T-helper 17 cell (primary cell): ENCODE results near the gene SPRED1. TPM values are rescaled to one million over a fixed set of nuclear protein-coding genes. Genes with fewer than 3 reads are reported as not detected.

ENCODE experiments used
- ATAC-seq: fragments of 150-1000 bp; cut with Tn5 transposase; 2 replicates; pipeline ENCODE4 v1.10.0; 2021; ENCODE audit warnings: mild to moderate bottlenecking, moderate library complexity
- DNase-seq, 3 donors: peaks; one replicate each; pipeline versions ENCODE4 v3.0.0 to v3.0.0-alpha.2; 2020 to 2021
- H3K9me3 ChIP-seq: one replicate; pipeline ENCODE4 v1.7.0; 2013; ENCODE audit warnings: low read length, mild to moderate bottlenecking; ENCODE audit not compliant: control insufficient read depth, poor library complexity, severe bottlenecking
- H3K27ac Mint-ChIP-seq: one replicate; pipeline ENCODE4 v1.8.0; 2022; ENCODE audit warnings: mild to moderate bottlenecking, moderate library complexity, mixed read lengths
- H3K27me3 Mint-ChIP-seq: one replicate; pipeline ENCODE4 v1.8.0; 2022; ENCODE audit warnings: mixed read lengths
- H3K36me3 Mint-ChIP-seq: one replicate; pipeline ENCODE4 v1.8.0; 2022; ENCODE audit warnings: low read depth, mixed read lengths
- H3K4me1 Mint-ChIP-seq: one replicate; pipeline ENCODE4 v1.8.0; 2022; ENCODE audit warnings: mild to moderate bottlenecking, mixed read lengths
- H3K4me3 Mint-ChIP-seq: one replicate; pipeline ENCODE4 v1.8.0; 2022; ENCODE audit warnings: mild to moderate bottlenecking, moderate library complexity, mixed read lengths
- total RNA-seq, 4 donors: library from RNA in 2 of 4; stranded (reverse) in 2 of 4; gene quantifications; one replicate each; pipeline ENCODE4 v1.2.3 and lab custom pipeline; 2022 to 2026

SPRED1 gene
- total RNA-seq, 2 donors from 2014 or later: 0.10 to 0.12 TPM

DNA sequence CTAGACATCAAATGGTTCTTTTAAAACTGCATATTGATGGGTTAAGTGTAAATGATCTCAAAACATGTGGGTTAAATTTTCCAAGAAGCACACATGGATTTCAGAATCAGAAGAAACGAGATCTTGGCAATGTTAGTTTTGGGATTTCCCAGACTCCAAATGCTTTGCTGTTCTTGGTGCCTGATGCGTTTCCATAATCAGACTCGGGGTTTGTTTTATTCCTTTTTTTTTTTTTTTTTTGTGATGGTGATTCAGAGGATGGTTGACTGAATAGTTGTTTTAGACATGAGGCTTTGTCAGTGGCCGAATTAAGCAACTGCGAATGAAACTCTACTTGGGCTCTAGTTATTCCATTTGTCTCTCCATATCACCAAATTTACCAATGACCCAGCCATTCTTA is 149.1 kb downstream of the SPRED1 start:
- no peaks in the 10 kb centered on the region for H3K9me3 ChIP-seq
- DNase-seq (no peak), ATAC-seq (no peak)
- peaks cover 62% of the 10 kb centered on the region for H3K27me3 Mint-ChIP-seq
- no peak overlapping the region for H3K4me3 Mint-ChIP-seq
- H3K27ac Mint-ChIP-seq: no peak overlapping the region
- H3K4me1 Mint-ChIP-seq: no peaks in the 10 kb centered on the region
- H3K36me3 Mint-ChIP-seq: no peaks in the 10 kb centered on the region

DNA sequence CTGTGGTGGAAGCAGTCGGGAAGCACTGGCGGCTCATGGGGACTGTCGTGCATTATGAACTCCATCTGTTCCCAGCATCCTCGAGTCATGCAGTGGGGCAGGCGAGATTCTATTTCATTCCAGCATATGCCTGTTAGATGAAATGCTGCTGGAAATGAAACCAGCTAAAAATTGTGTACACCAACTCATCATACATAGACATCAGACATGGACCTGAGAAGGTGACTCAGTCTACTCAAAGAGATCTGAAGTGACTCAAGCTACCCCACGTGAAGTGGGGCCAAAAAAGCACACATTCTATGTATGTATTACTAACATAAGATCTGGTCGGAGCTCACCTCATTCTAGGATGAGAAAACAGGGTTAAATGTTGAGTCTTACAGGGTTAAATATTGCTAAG is 153.8 kb downstream of the SPRED1 start:
- H3K27ac Mint-ChIP-seq: no peak overlapping the region
- no peak overlapping the region for H3K4me3 Mint-ChIP-seq
- no peak for DNase-seq
- peaks cover 41% of the 10 kb centered on the region for H3K27me3 Mint-ChIP-seq
- H3K36me3 Mint-ChIP-seq: no peaks in the 10 kb centered on the region
- H3K9me3 ChIP-seq: no peaks in the 10 kb centered on the region
- no peak for ATAC-seq
- no peaks in the 10 kb centered on the region for H3K4me1 Mint-ChIP-seq

Other genes starting within 250 kb of the SPRED1 start
- gene FAM98B, start 201.3 kb downstream of the SPRED1 start, total RNA-seq: 10 to 100 TPM; 19.6 to 22.6 TPM